ENCODE measurements around the gene HAP1.
"Not testable (repeated sequence)": the region's sequence is repeated elsewhere in the genome, so short reads cannot be mapped to it uniquely, and the experiment has no call there.

- not testable (repeated sequence) for TF ChIP-seq CTCF (conservative IDR thresholded peaks at IDR 0.05); ZFX (IDR thresholded peaks at IDR 0.05)
These were observed 33.6 kb downstream of the HAP1 start for GRCh38 chr17:41700843-41701242.

All from C4-2B (cell line).